ENCODE measurements around the gene RAPGEF3. TPM values are rescaled to one million over a fixed set of nuclear protein-coding genes. Genes with fewer than 3 reads are reported as not detected.

Gene RAPGEF3
- polyA plus RNA-seq, 1 donor = 7.9 TPM

DNA sequence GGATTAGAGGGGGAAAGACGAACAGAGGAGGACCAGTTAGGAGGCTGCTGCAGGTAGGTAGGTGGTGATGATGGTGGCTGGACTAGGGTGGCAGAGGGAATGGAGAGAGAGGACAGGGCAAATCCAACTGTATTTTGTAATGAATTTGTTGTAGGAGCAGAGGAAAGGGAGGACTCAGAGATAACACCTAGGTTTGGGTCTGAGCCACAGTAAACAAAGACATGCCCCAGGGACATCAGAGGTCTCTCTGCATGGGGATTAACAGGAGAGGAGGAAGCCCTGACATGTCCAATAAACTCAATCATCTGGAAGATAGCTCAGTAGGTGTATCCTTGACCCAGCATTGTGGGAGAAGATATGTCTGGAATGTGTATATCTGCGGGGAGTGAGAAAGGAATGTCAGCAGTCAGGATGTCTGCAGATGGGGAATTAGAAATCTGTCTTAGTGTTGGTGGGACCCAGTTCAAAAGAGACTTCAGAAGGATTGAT is 9.7 kb upstream of the RAPGEF3 start:
- no peaks in the 10 kb centered on the region for H3K36me3 ChIP-seq (ENCODE audit: control insufficient read depth, insufficient read depth, low read length)
- H3K27me3 ChIP-seq (ENCODE audit: control insufficient read depth, insufficient read depth, low read length) = peaks cover 2% of the 10 kb centered on the region
- no peaks in the 10 kb centered on the region for H3K9me3 ChIP-seq (ENCODE audit: control insufficient read depth, low read depth, low read length)
- no peak overlapping the region for H3K4me3 ChIP-seq (ENCODE audit: low read length)
- no peak overlapping the region for H3K27ac ChIP-seq (ENCODE audit: low read length)
- DNase-seq = no peak
- peaks cover 5% of the 10 kb centered on the region for H3K4me1 ChIP-seq (ENCODE audit: control insufficient read depth, insufficient read depth, low read length)
- WGBS (ENCODE audit: insufficient coverage, low lambda C conversion rate) = no CpG with 5 or more reads among the region's 2 CpGs

DNA sequence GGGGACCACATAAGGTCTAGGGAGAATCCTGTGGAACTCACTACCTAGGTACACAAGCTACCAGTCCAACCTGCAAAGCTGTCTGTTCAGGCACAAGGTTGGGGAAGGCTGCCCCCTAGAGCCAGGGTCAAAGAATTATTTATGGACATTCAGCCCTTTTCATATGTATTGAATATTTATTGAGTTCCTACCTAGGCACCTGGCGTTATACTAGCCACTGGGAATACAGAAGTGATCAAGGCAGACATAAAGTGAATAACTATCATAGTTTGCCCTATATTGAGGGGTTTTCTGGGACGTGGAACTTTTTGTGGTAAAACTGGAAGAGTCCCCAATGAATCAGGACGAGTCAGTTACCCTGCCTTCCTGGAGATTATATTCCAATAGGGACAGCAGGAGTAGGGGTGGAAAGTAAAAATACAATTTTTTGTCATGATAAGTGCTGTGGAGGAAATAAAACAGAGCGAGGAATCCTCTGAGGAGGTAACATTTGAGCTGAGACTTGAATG is 8.6 kb upstream of the RAPGEF3 start:
- Histone ChIP-seq H3K27me3 (ENCODE audit: control insufficient read depth, insufficient read depth, low read length) (peaks cover 2% of the 10 kb centered on the region), H3K36me3 (ENCODE audit: control insufficient read depth, insufficient read depth, low read length) (no peaks in the 10 kb centered on the region), H3K9me3 (ENCODE audit: control insufficient read depth, low read depth, low read length) (no peaks in the 10 kb centered on the region), H3K4me3 (ENCODE audit: low read length) (no peak overlapping the region), H3K27ac (ENCODE audit: low read length) (no peak overlapping the region), H3K4me1 (ENCODE audit: control insufficient read depth, insufficient read depth, low read length) (peaks cover 5% of the 10 kb centered on the region)
- DNase-seq = peak in 1 of 2 donors; percentile 33
- WGBS (ENCODE audit: insufficient coverage, low lambda C conversion rate) = 63% methylated on average over 1 of the region's 4 CpGs

DNA sequence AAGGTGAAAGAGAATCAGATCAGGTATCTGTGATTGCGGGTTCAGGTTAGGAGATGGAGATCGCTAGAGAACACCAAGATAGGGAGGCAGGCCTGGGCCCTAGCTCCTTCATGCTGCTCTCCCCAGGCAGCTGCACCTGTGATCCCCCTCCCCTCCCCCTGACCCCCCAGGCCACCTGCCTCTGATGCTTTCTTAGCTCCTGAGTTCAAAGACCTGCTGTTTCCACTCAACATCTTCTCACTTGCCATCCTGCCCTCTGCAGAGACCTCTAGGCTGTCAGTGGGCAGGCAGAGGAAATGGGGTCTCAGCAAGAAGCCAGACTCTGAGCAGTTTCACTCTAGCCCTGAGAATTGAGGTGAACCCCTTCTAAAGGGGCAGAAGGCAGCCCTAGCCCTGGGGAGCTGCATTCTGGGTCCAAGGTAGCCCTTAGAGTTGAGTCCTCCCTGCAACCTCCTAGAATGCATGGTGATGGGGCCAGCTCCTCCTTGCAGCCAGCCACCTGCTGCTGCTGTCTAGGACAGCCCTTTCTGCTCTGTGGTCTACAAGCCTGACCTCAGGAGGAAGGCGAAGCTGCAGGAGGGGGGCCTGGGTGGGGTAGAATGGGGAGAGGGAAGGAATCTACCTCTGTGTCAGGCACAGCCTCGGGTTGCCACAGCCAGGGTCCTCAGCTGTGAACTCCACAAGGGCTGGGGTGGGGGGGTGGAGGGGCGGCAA is 8.0 kb upstream of the RAPGEF3 start:
- Histone ChIP-seq H3K27me3 (ENCODE audit: control insufficient read depth, insufficient read depth, low read length) (no peaks in the 10 kb centered on the region), H3K9me3 (ENCODE audit: control insufficient read depth, low read depth, low read length) (no peaks in the 10 kb centered on the region), H3K4me3 (ENCODE audit: low read length) (no peak overlapping the region), H3K4me1 (ENCODE audit: control insufficient read depth, insufficient read depth, low read length) (peaks cover 5% of the 10 kb centered on the region), H3K27ac (ENCODE audit: low read length) (no peak overlapping the region), H3K36me3 (ENCODE audit: control insufficient read depth, insufficient read depth, low read length) (no peaks in the 10 kb centered on the region)
- DNase-seq = no peak
- no CpG with 5 or more reads among the region's 5 CpGs for WGBS (ENCODE audit: insufficient coverage, low lambda C conversion rate)

DNA sequence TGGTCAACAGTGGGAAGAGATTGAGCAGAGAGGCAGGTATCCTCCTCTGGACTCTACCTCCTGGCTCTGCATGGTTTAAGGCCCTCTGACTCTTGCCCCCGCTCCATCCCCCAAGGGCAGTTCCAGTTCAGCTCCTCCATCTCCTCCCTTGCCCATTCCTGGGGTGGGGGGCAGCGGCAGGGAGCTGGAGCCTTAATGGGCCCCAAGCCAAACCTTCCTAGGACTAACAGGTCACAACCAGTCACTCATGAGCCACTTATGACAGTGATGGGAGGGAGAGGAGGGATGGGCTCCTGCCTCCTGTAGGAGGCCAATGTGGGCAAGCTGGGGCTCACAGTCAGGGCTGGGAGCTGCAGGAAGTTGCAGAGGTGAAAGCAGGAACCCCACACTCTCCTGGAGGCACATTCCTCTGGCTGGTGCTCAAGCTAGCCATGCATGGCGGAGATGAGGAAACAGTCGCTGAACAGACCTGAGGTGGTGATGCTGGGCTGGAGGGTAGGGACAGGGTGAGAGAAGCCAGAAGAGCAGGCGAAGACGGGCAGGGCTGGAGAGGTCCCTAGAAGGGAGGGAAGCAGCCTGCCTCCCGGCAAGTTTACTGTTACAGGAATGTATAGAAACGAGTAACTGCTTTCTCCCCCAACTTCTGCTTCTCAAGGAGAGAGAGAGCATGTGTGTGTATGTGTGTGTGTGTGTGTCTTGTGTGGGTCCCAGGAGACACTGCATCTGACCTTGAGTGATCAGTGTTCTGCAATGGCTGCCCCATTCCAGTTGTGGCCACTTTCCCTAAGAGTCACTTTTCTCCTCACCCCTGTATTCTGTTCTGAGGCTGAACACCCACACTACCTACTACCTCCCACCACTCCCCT is 5.0 kb upstream of the RAPGEF3 start:
- whole genome bisulfite sequencing (ENCODE audit: insufficient coverage, low lambda C conversion rate) = no CpG with 5 or more reads among the region's 8 CpGs
- Histone ChIP-seq H3K4me1 (ENCODE audit: control insufficient read depth, insufficient read depth, low read length) (peaks cover 7% of the 10 kb centered on the region), H3K27me3 (ENCODE audit: control insufficient read depth, insufficient read depth, low read length) (no peaks in the 10 kb centered on the region), H3K4me3 (ENCODE audit: low read length) (no peak overlapping the region), H3K36me3 (ENCODE audit: control insufficient read depth, insufficient read depth, low read length) (no peaks in the 10 kb centered on the region), H3K27ac (ENCODE audit: low read length) (no peak overlapping the region), H3K9me3 (ENCODE audit: control insufficient read depth, low read depth, low read length) (no peaks in the 10 kb centered on the region)
- DNase-seq = no peak

DNA sequence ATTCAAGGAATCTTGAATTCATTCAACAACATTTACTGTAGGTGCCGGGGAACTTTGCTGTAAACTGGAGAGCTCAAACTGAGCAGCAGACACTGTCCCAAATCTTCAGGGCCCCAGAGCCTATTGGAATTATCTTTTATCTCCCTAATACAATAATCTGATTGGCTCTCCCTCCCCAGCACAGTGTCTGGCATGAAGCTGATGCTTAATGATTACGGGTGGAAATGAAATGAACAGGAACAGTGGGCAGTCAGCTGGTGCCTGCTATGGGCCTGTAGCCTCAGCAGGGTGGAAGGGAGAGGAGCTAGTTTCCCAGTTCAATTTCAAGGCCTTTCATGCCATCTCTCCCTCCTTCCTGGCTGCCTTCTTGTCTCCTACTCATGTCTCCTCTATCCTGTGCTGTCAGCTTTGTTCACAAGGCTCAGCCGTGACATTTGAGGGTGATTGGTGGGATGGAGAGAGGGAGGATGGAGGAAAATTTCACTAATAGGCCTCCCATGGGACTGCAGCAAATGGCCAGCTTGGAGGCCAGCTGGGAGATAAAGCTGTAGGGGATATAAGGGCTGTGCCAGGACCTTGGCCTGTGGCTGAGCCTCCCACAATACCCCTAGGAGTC is 4.3 kb upstream of the RAPGEF3 start:
- Histone ChIP-seq H3K27ac (ENCODE audit: low read length) (no peak overlapping the region), H3K36me3 (ENCODE audit: control insufficient read depth, insufficient read depth, low read length) (no peaks in the 10 kb centered on the region), H3K27me3 (ENCODE audit: control insufficient read depth, insufficient read depth, low read length) (no peaks in the 10 kb centered on the region), H3K4me3 (ENCODE audit: low read length) (no peak overlapping the region), H3K9me3 (ENCODE audit: control insufficient read depth, low read depth, low read length) (no peaks in the 10 kb centered on the region), H3K4me1 (ENCODE audit: control insufficient read depth, insufficient read depth, low read length) (peaks cover 6% of the 10 kb centered on the region)
- no peak for DNase-seq
- no CpG with 5 or more reads among the region's 3 CpGs for WGBS (ENCODE audit: insufficient coverage, low lambda C conversion rate)

DNA sequence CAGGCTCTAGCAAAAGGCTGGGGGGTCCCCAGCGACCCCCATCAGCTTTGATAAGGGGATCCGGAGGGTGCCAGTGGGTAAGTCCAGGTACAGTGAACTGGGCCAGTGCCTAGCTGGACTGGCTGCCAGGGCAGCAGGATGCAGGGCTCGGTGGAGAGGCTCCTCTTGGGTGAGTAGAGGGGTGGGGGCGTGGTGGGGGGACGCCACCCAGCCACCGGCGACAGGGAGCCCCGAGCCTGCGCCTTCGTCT is 171 bp downstream of the RAPGEF3 start:
- Histone ChIP-seq H3K36me3 (ENCODE audit: control insufficient read depth, insufficient read depth, low read length) (no peaks in the 10 kb centered on the region), H3K27me3 (ENCODE audit: control insufficient read depth, insufficient read depth, low read length) (no peaks in the 10 kb centered on the region), H3K27ac (ENCODE audit: low read length) (no peak overlapping the region), H3K4me1 (ENCODE audit: control insufficient read depth, insufficient read depth, low read length) (peaks cover 6% of the 10 kb centered on the region), H3K9me3 (ENCODE audit: control insufficient read depth, low read depth, low read length) (no peaks in the 10 kb centered on the region), H3K4me3 (ENCODE audit: low read length) (peak overlapping the region; percentile 64)
- DNase-seq = no peak
- no CpG with 5 or more reads among the region's 10 CpGs for WGBS (ENCODE audit: insufficient coverage, low lambda C conversion rate)

DNA sequence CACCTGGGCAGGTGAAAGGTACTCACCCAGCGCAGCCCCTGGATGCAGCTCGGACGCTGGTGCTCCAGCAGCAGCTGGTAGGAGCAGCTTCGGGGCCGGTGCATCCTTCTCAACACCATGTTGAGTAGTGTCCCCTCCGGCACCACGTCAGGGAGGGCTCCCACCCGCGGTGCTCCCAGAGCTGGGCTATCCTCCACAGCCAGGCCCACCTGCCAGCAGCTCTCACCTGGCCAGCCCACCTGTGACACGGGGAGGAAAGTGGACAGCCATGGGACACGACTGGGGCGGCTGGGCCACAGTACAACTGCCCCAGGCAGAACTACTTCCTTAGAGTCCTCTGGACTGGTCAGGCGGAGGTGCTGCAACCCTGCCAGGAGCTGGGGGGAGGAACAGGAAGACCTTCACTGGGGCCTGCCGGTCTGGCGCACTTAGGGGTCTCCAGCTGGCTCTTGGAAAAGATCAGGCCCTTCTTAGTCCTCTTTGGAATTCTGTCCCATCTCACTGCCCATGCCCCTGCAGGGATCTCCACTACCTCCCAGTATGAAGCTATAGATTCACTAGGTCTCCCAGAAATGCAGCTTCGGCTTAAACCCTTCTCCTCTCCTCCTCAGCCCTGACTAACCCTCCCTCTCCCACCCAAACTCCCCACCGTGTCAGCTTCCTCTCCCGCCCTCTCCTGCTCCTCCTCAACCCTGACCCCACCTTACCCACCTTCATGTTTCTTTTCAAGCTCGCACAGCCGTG is 668 bp downstream of the RAPGEF3 start:
- no peak overlapping the region for H3K27ac ChIP-seq (ENCODE audit: low read length)
- H3K9me3 ChIP-seq (ENCODE audit: control insufficient read depth, low read depth, low read length) = no peaks in the 10 kb centered on the region
- no peaks in the 10 kb centered on the region for H3K27me3 ChIP-seq (ENCODE audit: control insufficient read depth, insufficient read depth, low read length)
- WGBS (ENCODE audit: insufficient coverage, low lambda C conversion rate) = no CpG with 5 or more reads among the region's 20 CpGs
- DNase-seq = no peak
- H3K36me3 ChIP-seq (ENCODE audit: control insufficient read depth, insufficient read depth, low read length) = no peaks in the 10 kb centered on the region
- H3K4me1 ChIP-seq (ENCODE audit: control insufficient read depth, insufficient read depth, low read length) = peaks cover 6% of the 10 kb centered on the region
- H3K4me3 ChIP-seq (ENCODE audit: low read length) = peak overlapping the region; percentile 64

DNA sequence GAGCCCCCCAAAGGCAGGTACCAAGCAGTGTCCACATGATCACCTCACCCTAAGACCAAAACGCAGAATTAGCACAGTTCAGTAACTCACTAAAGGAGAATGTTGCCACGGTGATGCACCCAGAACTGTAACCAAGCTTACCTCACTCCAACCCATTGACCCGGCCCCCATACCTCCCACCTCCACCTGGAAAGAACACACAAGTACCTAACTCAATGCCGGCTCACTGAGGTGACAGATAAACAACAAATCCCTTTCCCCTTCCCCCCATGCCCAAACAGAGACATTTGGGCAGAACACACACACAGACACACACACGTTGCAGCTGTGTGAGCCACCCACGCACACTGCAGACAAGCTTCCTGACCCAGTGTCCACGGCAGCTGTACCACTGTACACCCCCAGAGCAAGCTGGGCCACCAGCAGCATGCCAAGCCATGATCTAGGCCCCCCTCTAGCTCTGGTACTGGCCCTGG is 1.3 kb downstream of the RAPGEF3 start:
- Histone ChIP-seq H3K4me1 (ENCODE audit: control insufficient read depth, insufficient read depth, low read length) (peaks cover 6% of the 10 kb centered on the region), H3K36me3 (ENCODE audit: control insufficient read depth, insufficient read depth, low read length) (no peaks in the 10 kb centered on the region), H3K27ac (ENCODE audit: low read length) (no peak overlapping the region), H3K4me3 (ENCODE audit: low read length) (peak overlapping the region; percentile 64), H3K9me3 (ENCODE audit: control insufficient read depth, low read depth, low read length) (no peaks in the 10 kb centered on the region), H3K27me3 (ENCODE audit: control insufficient read depth, insufficient read depth, low read length) (no peaks in the 10 kb centered on the region)
- no CpG with 5 or more reads among the region's 7 CpGs for WGBS (ENCODE audit: insufficient coverage, low lambda C conversion rate)
- no peak for DNase-seq

DNA sequence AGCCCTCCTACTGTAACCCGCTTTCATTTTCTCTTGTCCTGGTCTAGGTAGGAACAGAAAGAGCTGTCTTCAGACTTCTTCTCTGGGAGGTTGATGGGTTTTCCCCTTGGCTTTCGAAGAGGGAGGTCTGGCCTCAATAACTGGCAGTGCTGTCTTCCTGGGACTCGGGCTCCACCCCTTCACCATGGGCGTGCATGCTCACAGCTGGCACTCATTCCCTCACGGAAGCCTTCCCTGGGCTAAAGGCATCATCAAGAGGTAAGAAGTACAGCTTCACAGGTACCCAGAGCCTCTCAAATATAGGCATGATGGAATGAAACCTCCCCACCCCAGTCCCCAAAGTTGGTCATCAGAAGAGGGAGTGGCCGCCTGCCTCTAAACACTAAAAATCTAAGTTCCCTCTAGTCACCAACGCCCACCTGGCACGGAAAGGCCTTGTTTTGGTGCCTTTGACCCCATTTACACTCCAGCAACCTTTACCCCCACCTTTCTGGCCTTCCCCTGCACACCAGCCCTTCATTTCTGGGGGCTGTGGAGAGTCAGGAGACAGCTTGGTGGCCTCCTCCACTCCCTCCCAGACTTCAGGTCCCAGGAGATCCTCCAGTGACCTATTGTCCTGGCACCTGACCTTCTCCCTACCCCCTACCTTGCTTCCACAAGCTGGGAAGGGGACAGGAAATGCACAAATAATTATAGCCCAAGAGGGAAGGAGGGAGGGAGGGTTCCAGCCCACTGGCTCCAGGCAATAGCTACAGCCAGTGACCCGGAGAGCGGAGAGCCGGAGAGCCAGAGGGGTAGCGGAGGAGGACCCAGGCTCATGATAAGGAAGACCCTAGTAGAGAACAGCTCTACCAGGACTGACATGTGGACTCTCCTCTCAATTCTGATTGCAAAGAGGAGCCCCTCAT is 2.8 kb downstream of the RAPGEF3 start:
- no peak for DNase-seq
- WGBS (ENCODE audit: insufficient coverage, low lambda C conversion rate) = 60% methylated on average over 1 of the region's 12 CpGs
- Histone ChIP-seq H3K36me3 (ENCODE audit: control insufficient read depth, insufficient read depth, low read length) (no peaks in the 10 kb centered on the region), H3K9me3 (ENCODE audit: control insufficient read depth, low read depth, low read length) (no peaks in the 10 kb centered on the region), H3K27ac (ENCODE audit: low read length) (no peak overlapping the region), H3K4me1 (ENCODE audit: control insufficient read depth, insufficient read depth, low read length) (peaks cover 6% of the 10 kb centered on the region), H3K4me3 (ENCODE audit: low read length) (no peak overlapping the region), H3K27me3 (ENCODE audit: control insufficient read depth, insufficient read depth, low read length) (no peaks in the 10 kb centered on the region)

Data from large intestine (tissue), 3 donors.